Measurements from ENCODE around the gene RERE.

DNA sequence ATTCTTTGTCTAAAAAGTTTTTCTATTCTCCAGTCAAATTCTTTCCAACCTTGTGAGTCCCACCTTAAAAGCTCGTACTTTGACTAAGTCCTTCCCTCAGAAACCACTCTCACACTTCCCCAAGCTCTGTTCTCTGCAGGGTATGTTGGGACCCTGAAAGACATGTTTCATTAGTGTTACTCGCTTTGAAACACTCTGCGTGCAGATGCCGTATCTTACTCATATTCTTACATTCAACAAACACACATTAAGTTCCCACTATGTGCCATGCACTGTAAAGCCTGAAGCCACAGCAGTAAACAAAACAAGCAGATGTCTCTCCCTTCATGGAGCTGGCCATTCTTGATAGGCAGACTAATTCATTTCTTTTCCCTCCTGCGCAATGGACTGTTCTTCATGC lies 229.7 kb downstream of the RERE start:
- TF ChIP-seq POLR2A (IDR thresholded peaks at IDR 0.05): no peak
- TF ChIP-seq, protein P1, sequence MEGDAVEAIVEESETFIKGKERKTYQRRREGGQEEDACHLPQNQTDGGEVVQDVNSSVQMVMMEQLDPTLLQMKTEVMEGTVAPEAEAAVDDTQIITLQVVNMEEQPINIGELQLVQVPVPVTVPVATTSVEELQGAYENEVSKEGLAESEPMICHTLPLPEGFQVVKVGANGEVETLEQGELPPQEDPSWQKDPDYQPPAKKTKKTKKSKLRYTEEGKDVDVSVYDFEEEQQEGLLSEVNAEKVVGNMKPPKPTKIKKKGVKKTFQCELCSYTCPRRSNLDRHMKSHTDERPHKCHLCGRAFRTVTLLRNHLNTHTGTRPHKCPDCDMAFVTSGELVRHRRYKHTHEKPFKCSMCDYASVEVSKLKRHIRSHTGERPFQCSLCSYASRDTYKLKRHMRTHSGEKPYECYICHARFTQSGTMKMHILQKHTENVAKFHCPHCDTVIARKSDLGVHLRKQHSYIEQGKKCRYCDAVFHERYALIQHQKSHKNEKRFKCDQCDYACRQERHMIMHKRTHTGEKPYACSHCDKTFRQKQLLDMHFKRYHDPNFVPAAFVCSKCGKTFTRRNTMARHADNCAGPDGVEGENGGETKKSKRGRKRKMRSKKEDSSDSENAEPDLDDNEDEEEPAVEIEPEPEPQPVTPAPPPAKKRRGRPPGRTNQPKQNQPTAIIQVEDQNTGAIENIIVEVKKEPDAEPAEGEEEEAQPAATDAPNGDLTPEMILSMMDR (IDR thresholded peaks at IDR 0.05): no peak

All from thyroid gland (tissue), 4 donors.